Vagina (tissue), 2 donors: ENCODE measurements around the gene TST. TPM values are rescaled to one million over a fixed set of nuclear protein-coding genes. Genes with fewer than 3 reads are reported as not detected.

Source experiments
- DNase-seq, 2 donors: peaks; one replicate each; pipeline ENCODE4 v3.0.0-alpha.2; 2017; ENCODE audit errors: extremely low spot score in 2 of 2
- H3K27ac ChIP-seq: fragments of 200-600 bp; sonication (generic); one replicate; pipeline ENCODE4 v1.5.1; 2019
- H3K27me3 ChIP-seq: fragments of 200-600 bp; sonication (generic); one replicate; pipeline ENCODE4 v1.5.1; 2019
- H3K36me3 ChIP-seq, 2 donors: fragments of 200-600 bp; sonication (generic); one replicate each; pipeline ENCODE4 v1.5.1; 2017 to 2019
- H3K4me1 ChIP-seq: fragments of 200-600 bp; sonication (generic); one replicate; pipeline ENCODE4 v1.5.1; 2019
- H3K4me3 ChIP-seq, 2 donors: fragments of 200-600 bp; sonication (generic); 1 replicate in 1 of 2; 2 replicates in 1 of 2; pipeline ENCODE4 v1.5.1; 2016 to 2019
- H3K9me3 ChIP-seq: fragments of 200-600 bp; sonication (generic); one replicate; pipeline ENCODE4 v1.5.1; 2019
- POLR2A ChIP-seq, 2 donors: fragments of 450-650 bp; IDR thresholded peaks; one replicate each; pipeline ENCODE4 v1.6.1; 2017; ENCODE audit warnings: antibody characterized with exemption in 2 of 2, mild to moderate bottlenecking in 2 of 2, moderate library complexity in 2 of 2
- POLR2AphosphoS5 ChIP-seq, 2 donors: sonication (generic); formaldehyde crosslinking; IDR thresholded peaks; one replicate each; pipeline ENCODE4 v1.9.0; 2017; ENCODE audit warnings: antibody characterized with exemption in 2 of 2, mild to moderate bottlenecking in 2 of 2, low read depth in 1 of 2; ENCODE audit not compliant: insufficient read depth in 1 of 2
- intact Hi-C: fragments of 100-400 bp; cut with DNase I; formaldehyde crosslinking; loops from one replicate; pipeline ENCODE4 v1.15.1; 2023
- total RNA-seq: library from RNA; depleted of rRNA; stranded (reverse); fragments of >200 nt; gene quantifications from one replicate; pipeline ENCODE4 v1.2.3, GENCODE V29; 2016
- TF ChIP-seq, protein P1 (sequence below), 3 experiments: fragments of 450-650 bp in 2 of 3; fragments of 200-600 bp in 1 of 3; sonication (generic) in 1 of 3; IDR thresholded peaks; one replicate each; pipeline ENCODE4 v1.5.1; 2017 to 2019; ENCODE audit warnings: antibody characterized with exemption in 3 of 3, mild to moderate bottlenecking in 2 of 3, moderate library complexity in 2 of 3

The TST gene
- total RNA-seq, 1 donor from 2014 or later: 50.8 TPM

DNA sequence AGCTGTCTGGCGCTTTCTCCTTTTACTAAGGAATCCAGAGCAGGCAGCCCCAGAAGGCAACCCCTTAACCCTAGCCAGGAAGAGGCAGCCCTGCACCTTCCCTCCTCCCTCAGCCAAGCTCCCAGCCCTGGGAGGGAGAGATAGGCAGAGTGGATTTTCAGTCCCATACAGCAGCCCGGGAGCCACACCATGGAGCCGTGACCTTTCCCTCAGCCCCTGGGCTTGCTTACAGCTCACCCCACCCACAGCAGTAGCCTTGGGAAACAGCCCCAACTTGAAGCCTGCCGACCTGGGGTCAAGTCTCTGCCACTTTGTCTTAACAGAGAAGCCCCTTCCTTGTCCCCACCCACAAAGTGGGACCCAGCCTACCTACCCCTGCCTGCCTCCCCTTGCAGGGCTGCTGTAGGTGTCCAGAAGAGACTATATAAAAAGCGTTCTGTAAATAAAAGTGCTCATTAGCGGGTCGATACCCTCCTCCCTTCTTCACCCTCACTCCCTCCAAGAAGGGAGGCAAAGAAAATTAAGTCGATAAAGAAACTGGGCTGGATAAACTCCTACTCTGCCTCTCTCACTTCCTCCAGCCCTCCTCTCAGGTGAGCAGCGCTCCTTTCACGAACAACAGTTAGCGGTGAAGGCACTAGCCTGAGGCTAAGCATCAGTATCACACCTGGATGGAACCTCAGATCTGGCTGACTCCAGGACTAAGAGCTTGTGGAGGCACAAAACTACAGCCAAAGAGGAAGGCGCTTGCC lies 4.2 kb downstream of the TST start:
- TF ChIP-seq POLR2AphosphoS5 (IDR thresholded peaks at IDR 0.05; ENCODE audit: insufficient read depth in 1 of 2, low read depth in 1 of 2): no peak
- no peak for DNase-seq
- Histone ChIP-seq H3K4me1 (peaks cover 44% of the 10 kb centered on the region), H3K4me3 (no peak overlapping the region), H3K36me3 (peaks cover 0 to 9% of the 10 kb centered on the region in 2 donors), H3K27me3 (no peaks in the 10 kb centered on the region), H3K27ac (no peak overlapping the region), H3K9me3 (no peaks in the 10 kb centered on the region)
- intact Hi-C loops: no loop called here

DNA sequence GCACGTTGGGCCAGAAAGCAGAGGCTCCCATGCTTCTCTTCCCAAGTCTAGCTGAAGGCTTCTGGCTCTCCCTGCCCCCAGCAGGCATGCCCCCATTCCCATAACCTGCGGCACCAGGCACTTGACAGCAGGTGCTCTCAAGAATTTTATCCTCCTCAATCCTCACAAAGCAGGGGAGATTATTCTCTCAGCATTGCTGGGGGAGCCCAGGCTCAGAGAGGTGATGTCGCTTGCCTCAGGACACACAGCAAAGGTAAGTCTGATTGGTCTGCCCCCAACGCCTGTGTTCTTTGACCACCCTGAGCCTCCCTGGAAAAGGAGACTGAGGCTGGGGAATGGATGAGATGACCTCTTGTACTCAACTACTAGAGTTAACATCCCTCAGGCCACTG lies 4.8 kb downstream of the TST start:
- H3K4me1 ChIP-seq: peaks cover 44% of the 10 kb centered on the region

GRCh38 chr22:37012956-37013355 lies 6.3 kb downstream of the TST start:
- DNase-seq: no peak
- intact Hi-C loops: no loop called here

More for the DNA sequence above, 4.8 kb downstream of the TST start:
- Histone ChIP-seq H3K27ac (no peak overlapping the region), H3K27me3 (no peaks in the 10 kb centered on the region), H3K36me3 (peaks cover 0 to 9% of the 10 kb centered on the region in 2 donors), H3K4me3 (no peak overlapping the region), H3K9me3 (no peaks in the 10 kb centered on the region)
- intact Hi-C loops: no loop called here
- TF ChIP-seq POLR2AphosphoS5 (IDR thresholded peaks at IDR 0.05; ENCODE audit: insufficient read depth in 1 of 2, low read depth in 1 of 2) (no peak), POLR2A (IDR thresholded peaks at IDR 0.05) (no peak)
- TF ChIP-seq, protein P1, sequence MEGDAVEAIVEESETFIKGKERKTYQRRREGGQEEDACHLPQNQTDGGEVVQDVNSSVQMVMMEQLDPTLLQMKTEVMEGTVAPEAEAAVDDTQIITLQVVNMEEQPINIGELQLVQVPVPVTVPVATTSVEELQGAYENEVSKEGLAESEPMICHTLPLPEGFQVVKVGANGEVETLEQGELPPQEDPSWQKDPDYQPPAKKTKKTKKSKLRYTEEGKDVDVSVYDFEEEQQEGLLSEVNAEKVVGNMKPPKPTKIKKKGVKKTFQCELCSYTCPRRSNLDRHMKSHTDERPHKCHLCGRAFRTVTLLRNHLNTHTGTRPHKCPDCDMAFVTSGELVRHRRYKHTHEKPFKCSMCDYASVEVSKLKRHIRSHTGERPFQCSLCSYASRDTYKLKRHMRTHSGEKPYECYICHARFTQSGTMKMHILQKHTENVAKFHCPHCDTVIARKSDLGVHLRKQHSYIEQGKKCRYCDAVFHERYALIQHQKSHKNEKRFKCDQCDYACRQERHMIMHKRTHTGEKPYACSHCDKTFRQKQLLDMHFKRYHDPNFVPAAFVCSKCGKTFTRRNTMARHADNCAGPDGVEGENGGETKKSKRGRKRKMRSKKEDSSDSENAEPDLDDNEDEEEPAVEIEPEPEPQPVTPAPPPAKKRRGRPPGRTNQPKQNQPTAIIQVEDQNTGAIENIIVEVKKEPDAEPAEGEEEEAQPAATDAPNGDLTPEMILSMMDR (IDR thresholded peaks at IDR 0.05): no peak
- no peak for DNase-seq

GRCh38 chr22:37012262-37012904 lies 6.9 kb downstream of the TST start:
- peaks cover 0 to under 1% of the 10 kb centered on the region in 2 donors for H3K36me3 ChIP-seq
- H3K27me3 ChIP-seq: no peaks in the 10 kb centered on the region
- H3K4me3 ChIP-seq: no peak overlapping the region
- TF ChIP-seq POLR2A (IDR thresholded peaks at IDR 0.05): no peak
- TF ChIP-seq, protein P1 (IDR thresholded peaks at IDR 0.05): no peak
- no peak for TF ChIP-seq POLR2AphosphoS5 (IDR thresholded peaks at IDR 0.05; ENCODE audit: insufficient read depth in 1 of 2, low read depth in 1 of 2)
- no peaks in the 10 kb centered on the region for H3K9me3 ChIP-seq
- H3K4me1 ChIP-seq: peaks cover 30% of the 10 kb centered on the region
- no peak overlapping the region for H3K27ac ChIP-seq
- intact Hi-C loops: no loop called here
- no peak for DNase-seq

More at GRCh38 chr22:37012956-37013355, 6.3 kb downstream of the TST start:
- no peak for TF ChIP-seq POLR2AphosphoS5 (IDR thresholded peaks at IDR 0.05; ENCODE audit: insufficient read depth in 1 of 2, low read depth in 1 of 2)
- no peak for TF ChIP-seq POLR2A (IDR thresholded peaks at IDR 0.05)
- TF ChIP-seq, protein P1 (IDR thresholded peaks at IDR 0.05): no peak
- Histone ChIP-seq H3K36me3 (peaks cover 0 to 7% of the 10 kb centered on the region in 2 donors), H3K4me3 (no peak overlapping the region), H3K27ac (no peak overlapping the region), H3K4me1 (peaks cover 36% of the 10 kb centered on the region), H3K27me3 (no peaks in the 10 kb centered on the region), H3K9me3 (no peaks in the 10 kb centered on the region)

DNA sequence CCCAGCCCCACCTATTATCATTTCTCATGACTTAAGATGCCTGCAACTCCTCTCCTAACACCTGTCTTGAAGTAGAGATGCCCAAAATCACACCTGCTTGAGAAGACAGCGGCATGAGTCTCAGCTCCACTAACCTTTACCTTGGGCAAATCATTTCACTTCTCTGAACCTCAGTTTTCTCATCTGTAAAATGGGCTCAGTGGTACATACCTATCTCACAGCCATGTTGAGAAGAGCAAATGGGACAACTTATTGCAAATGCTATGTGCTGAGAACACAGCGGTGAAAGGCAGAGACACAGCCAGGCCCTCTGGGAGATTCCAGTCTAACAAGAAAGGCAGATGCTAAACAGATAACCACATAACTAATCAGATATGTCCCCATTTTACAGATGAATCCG lies 7.8 kb downstream of the TST start:
- intact Hi-C loops: no loop called here
- Histone ChIP-seq H3K4me1 (peaks cover 21% of the 10 kb centered on the region), H3K27ac (no peak overlapping the region)

More for the DNA sequence above, 7.8 kb downstream of the TST start:
- no peak for DNase-seq
- no peaks in the 10 kb centered on the region for H3K36me3 ChIP-seq
- H3K4me3 ChIP-seq: no peak overlapping the region
- no peak for TF ChIP-seq POLR2A (IDR thresholded peaks at IDR 0.05)
- TF ChIP-seq, protein P1 (IDR thresholded peaks at IDR 0.05): no peak
- TF ChIP-seq POLR2AphosphoS5 (IDR thresholded peaks at IDR 0.05; ENCODE audit: insufficient read depth in 1 of 2, low read depth in 1 of 2): no peak
- no peaks in the 10 kb centered on the region for H3K9me3 ChIP-seq
- H3K27me3 ChIP-seq: no peaks in the 10 kb centered on the region
